Thyroid gland (tissue), 4 donors: Measurements from ENCODE around the gene MYMK.

ENCODE experiments used
- CTCF ChIP-seq, 6 experiments: fragments of 200-600 bp in 3 of 6; fragments of 450-650 bp in 3 of 6; sonication (generic) in 3 of 6; IDR thresholded peaks; one replicate each; pipeline ENCODE4 v1.5.1; 2016 to 2019; ENCODE audit warnings: antibody characterized with exemption in 6 of 6, mild to moderate bottlenecking in 2 of 6, inconsistent platforms in 1 of 6, moderate library complexity in 1 of 6
- POLR2A ChIP-seq, 2 donors: fragments of 450-650 bp; IDR thresholded peaks; one replicate each; pipeline ENCODE4 v1.6.1; 2017; ENCODE audit warnings: antibody characterized with exemption in 2 of 2, mild to moderate bottlenecking in 2 of 2, moderate library complexity in 1 of 2

DNA sequence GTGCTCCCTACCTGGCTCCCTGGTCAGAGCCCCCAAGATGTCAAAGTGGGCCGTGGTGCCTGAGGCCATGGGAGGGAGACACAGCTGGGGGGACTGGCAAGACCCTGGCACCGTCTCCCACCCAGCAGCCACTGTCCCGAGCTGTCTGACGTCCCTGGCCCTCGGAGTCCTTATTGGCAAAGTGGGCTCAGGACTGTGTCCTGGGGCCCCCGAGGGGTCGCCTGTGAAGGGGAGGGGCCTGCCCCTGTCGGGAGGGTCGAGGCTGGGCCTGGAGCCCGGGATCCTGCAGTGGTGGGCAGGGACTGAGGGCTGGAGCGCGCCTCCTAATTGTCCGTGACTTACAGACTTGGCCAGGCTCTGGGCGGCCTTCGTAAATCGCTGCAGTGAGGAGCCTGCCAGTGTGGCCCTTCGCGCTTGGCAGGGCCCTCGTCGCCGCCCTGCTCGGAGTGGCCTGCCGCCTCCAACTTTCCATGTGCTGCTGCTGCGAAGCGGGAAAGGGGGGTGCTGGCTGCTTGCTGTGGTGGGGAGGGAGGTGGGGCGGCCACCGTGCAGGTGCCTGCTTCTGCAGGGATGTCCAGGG, 13.7 kb downstream of the MYMK start:
- TF ChIP-seq CTCF (IDR thresholded peaks at IDR 0.05) (no peak), POLR2A (IDR thresholded peaks at IDR 0.05) (no peak)
